Effector CD4-positive, alpha-beta T cell (primary cell): Measurements from ENCODE around the gene NEBL.

ENCODE experiments used
- DNase-seq: peaks from one replicate; pipeline ENCODE4 v3.0.0-alpha.2; 2020

NEBL gene

DNA sequence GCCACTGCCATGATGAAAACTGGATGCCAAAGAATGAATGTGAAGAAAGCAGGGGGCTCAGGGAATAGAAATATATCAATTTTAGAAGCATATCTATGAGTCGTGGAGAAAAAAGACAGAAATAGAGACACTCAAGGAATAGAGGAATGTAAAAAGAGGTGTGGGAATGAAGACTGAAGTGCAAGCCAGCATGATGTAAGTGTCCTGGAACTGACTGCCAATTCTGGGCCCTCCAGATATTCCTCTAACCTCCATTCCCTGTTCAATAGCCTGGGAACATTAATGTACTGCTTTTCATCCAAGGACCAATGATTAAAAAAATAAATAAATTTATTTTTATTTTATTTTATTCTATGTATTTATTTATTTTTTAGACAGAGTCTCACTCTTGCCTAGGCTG lies 40.6 kb downstream of the NEBL start:
- DNase-seq, result no peak

DNA sequence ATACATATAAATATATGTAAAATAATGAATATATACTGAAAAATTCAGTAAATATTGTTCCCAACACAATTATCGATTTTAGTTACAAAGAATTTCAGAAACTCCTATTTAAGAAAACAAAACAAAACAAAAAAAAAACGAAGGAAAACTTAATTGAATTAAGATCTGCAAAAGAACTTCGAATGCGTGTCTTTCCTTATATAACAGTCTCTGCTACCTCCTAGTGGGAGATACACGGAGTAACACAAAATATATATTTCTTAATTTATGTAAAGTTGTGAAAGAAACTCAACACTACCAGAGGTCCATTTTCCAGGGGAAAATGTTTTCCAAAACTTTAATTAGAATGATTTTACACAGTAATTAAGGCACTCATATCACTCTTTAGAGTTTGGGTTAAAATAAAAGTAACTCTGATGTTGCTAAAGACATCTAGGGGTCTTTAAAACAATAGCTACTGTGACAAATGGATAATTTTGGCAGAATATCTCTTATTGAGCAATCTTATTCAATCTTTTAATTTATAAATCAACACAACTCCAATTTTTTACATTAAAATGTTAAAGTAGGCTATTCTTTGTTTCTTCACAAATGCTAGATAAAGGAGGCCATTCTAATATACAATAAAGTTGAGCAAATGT lies 41.6 kb downstream of the NEBL start:
- no peak for DNase-seq

DNA sequence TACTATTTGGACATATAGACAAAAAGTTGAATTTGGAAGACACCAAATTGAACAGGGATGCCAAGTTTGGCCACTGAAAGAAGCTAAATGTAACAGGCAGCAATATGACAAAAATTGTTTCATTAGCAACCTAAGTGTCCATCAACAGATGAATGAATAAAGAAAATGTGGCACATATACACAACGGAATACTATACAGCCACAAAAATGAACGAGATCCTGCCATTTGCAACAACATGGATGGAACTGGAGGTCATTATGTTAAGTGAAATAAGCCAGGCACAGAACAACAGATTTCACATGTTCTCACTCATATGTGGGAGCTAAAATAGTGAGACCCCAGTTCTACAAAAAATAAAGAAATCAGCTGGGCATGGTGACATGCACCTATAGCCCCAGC lies 43.8 kb downstream of the NEBL start:
- DNase-seq, result no peak

DNA sequence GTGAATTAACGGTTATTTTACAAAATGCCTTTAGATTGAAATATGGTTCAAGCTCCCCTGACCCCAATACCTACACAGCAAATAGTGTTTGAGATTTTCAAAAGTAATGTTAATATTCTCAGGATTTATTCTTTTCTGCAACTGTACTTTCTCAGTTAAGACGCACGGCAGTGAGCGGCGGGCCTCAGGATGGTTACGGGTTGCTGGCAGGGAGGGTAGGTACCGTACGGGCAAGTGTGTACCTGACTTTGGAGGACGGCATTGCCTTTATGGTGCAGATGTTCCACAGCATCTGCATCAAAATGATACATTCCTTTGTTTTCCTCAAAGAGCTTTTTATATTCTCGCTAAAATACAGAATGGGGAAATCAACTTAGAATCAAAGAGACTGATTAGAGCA lies 44.8 kb downstream of the NEBL start:
- no peak for DNase-seq

DNA sequence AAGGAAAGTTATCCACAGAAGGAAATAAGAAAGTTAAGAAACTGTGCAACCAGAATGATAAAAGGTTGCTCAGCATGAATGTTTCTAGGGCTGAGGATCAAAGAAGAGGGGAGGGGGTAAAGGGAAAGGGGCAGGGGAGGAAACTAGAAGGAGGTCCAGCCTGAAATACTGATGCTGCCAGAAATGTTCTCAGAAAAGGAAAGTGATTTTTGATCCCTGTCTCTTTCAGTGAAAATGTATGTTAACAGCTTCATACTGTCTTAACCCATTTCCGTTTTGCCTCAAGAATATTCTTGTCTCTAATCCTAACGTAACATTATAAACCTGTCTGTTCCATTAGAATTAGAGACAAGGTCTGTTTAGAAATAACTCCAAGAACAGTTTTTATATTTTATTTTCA lies 49.6 kb downstream of the NEBL start:
- DNase-seq, result no peak

DNA sequence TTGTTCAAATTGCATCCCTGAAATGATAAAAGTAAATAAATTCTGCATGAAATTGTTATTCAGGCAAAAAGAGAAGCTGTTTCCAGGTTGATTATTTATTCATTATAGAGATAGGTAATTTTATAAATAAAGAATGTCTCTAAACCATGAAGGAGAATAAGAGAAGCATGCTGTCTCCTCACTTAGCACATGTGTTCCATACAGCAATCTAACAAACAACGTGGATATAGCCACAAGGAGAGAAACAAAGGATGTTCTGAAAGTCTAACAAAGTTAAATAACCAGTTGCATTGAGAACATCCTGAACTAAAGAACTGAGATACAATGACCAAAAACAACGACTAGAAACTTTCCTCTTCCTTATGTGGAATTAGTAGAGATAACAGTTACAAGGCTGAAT lies 50.8 kb downstream of the NEBL start:
- DNase-seq, result no peak

DNA sequence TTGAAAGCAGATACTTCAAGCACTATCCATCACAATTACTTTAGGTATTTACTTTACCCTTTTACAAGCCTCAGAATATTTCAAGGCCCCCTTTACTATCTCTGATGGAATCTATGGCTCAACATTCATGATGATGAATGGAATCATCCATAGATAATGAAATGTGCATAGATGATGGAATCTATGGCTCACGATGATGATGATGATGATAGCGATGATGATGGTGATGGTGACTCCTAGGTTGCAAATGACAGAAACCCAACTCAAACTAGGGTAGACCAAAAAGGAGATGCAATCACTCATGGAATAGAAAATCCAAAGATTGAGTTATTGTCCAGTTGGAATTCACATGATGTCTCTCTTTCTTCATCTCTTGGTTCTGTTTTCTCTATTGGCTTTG lies 55.7 kb downstream of the NEBL start:
- DNase-seq, result no peak

DNA sequence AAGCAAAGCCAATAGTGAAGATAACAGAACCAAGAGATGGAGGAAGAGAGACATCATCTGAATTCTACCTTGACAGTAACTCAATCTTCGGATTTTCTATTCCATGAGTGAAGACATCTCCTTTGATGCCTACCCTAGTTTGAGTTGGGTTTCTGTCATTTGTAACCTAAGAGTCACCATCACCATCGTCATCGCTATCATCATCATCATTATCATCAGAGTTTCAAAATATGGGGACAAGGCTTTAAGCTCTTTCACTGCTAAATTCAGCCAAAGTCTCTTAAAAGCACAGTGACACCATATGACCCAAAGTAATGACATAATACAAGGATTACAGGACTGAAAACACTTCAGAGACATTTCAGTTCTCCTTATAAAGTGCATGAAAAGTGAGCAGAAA lies 57.2 kb downstream of the NEBL start:
- no peak for DNase-seq

DNA sequence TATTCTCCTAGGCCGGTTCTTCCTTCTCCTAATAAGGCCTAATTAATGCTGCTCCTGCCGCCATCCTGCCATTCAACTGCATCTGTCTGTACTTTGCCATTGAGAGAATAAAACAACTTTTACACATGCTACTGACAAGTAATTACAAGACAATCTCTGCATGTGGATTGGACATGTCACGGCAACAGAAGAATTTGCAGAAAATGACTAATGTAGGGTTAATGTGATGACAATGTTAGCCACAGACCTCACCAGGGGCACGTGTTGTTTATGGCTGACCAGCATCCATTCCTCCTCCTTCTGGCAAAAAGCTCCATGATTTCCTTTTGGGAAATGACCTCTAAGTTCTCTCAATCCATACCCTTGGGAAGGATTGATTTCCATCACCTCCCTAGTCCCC lies 58.0 kb downstream of the NEBL start:
- DNase-seq, result no peak

DNA sequence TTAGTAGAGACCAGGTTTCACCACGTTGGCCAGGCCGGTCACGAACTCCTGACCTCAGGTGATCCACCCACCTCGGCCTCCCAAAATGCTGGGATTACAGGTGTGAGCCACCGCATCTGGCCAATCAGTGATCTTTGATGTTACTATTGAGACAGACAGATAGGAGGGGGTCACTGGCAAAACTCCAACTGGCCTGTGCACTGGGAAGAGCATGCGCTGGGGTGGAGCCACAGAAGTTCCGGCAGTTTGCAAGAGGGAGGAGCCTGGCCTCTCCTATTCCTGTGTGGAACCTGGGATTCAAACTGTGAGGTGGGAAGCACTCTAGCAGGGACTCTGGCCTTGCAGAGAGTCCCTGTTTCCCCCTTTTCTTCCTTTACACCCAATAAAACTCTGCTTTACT lies 60.7 kb downstream of the NEBL start:
- no peak for DNase-seq

DNA sequence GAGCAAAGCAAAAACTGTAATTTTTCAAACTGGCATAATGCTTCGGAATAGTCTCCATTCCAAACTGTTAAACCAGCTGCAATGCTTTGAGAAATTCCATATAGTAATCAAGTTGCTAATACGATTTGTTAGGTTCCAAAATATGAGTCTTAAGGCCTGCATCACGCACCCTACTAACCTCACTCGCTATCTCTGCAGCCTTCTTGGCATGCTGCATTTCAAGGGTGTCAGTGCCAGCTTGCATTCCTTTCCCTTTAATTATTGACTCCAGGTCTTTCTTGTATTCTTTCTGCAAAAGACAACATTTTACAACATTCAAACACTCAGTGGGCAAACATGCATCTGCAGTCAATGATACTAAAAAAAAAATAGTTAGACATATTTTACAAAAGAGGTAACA lies 61.8 kb downstream of the NEBL start:
- no peak for DNase-seq

DNA sequence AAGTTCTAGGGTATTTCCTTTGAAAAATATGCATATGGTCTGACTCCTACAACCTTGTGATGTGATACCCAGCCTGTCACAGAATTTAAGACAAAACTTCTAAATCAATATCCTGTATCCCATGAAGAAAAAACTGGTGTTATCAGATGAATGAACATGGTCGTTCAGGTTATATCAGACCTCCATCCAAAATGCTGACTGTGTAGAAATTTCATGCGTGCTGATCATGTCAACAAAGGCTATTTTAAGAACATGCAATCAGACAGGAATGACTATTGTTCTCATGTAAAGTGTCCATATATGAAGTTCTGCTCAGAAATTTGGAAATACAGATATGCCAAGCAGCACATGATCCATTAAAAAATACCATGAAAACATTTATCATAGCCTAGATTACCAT lies 62.3 kb downstream of the NEBL start:
- no peak for DNase-seq

DNA sequence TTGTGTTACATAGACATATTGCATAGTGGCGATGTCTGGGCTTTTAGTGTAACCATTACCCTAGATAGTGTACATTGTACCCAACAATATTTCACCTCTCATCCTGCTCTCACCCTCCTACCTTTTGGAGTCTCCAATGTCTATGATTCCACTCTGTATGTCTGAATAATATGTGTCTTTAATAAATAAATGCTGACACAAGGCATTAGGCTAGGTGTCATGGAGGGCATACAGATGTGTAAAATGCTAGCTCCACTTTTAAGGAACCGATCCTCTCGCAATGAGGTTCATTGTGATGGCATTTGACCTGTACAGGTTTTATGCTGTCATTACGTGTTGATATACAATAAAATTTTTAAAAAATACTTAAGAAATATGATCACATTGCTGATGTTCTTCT lies 74.3 kb downstream of the NEBL start:
- no peak for DNase-seq

DNA sequence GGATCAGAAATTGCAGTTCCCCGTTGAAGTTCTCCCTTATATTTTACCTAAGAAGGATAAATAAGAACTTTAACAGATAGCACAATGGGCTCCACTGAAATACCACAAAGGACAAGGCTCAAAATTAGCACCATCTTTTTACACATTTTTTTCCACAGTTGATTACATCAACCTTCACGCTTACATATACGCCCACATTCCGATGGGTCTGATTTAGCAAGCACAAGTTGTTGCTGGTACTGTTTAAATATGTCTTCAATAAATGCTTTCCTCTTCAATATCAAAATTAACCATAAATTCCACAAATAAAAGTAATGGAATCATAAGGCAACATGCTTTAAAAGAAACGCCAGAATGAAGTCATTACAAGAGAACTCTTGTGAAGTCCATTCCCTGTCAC lies 79.5 kb downstream of the NEBL start:
- DNase-seq, result no peak

DNA sequence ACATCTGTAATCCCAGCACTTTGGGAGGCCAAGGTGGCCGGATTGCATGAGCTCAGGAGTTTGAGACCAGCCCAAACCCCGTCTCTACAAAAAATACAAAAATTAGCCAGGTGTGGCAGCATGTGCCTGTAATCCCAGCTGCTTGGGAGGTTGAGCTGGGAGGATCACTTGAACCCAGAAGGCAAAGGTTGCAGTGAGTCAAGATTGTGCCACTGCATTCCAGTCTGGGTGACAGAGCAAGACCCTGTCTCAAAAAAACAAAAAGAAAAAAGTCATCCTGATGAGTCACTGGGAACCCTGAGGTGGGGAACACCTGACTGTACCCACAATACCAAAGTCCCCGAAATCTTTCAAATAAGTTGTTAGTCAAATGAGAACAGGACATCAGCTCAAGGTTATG lies 80.0 kb downstream of the NEBL start:
- no peak for DNase-seq

DNA sequence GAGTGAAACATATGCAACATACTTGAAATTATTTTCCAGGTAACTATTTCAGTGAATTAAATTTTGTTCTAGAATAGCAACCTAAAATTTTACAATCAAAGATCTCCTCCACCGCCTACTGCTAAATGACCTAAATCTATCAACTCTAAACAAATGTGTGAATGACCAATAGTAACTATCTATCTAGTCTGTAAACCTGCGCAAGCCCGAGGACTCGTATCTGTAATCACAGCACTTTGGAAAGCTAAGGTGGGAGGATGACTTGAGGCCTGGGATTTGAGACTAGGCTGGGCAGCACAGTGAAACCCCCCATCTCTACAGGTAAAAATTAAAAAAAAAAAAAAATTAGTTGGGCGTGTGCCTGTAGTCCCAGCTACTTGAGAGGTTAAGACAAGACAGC lies 83.0 kb downstream of the NEBL start:
- DNase-seq, result no peak

DNA sequence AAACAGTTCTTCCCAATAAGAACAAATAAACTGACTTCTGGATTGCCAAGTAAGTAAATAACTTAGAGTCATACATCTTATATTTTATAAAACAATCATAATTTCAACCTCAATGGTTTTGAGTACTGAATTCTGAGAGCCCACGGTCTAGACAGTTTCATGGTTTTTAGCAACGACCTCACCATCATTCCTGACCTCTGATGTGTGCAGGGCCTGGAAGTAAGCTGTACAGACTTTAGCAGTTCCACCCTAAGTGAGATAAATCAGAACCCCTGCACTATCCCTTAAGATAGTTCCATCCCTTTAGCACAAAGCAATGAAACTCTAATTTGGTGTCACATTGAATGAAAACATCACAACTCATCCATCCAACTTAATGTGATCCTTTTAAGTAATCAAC lies 86.0 kb downstream of the NEBL start:
- no peak for DNase-seq

DNA sequence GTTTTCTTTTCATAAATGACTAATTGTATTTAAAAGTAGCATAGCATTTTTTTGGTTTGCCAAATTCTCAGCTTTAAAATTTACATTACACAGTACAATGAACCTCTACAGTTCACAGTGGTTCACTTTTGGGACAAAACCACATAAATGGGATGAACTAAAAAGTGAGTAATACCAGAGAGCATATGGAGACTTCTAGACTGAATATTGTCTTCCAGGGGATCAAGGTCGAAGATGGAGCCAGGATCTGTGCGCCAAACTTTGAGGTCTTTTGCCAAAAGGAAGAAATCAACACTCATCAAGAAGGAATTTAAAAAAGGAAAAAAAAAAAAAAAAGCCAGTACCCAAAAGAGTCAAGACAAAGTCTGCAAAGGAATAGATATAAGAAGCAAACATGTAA lies 87.5 kb downstream of the NEBL start:
- DNase-seq, result no peak

DNA sequence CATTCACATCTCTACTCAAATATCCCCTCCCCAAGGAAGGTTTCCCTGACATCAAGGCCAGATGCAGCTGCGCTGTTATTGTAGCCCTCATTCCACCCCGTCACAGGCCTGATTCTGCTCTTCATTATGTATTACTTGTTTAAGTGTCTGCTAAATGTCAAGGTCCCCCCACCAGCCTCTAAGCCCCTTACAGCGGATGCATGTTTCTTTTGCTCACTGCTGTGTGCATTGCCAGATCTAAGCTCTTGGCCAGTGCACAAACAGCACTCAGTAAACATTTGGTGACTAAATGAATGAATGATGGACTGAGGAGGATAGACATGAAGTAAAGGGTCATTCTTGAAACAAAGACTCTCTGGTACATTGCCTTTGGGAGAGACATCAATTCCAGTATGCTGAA lies 90.6 kb downstream of the NEBL start:
- DNase-seq, result no peak

DNA sequence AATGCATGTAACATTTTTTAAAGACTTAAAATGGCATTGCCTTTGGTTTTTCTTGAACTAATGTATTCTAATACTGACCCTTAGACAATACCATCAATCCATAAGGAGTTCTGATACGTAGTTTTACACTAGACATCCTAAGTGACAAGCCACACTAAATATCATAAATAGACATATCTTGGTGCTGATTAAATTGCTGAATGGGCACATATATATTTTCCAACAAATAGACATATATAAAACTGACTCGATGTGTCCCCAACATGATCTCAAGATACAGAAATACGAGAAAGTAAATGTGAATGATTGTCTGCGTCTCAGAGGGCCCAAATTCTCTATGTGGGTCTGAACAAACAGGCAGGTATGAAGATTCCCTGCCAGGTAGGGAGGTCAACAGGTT lies 99.8 kb downstream of the NEBL start:
- DNase-seq, result no peak

DNA sequence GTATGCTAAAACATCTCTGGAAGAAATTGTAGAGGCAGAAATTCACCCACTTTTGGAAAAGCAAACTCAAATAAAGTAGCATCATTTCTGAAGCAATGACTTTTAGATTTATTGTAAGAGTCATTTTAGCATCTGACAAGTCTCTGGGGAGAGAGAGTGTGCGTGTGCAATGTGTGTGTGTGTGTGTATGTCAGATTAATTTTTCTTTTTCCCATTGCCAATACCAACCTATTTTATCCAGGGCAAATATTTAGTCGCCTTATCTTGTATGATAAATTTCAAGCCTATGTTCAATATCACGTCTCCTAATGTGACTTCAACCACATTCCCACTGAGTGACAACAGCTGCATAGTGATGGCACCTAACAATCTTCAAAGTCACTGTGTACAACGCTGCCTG lies 101.7 kb downstream of the NEBL start:
- no peak for DNase-seq

DNA sequence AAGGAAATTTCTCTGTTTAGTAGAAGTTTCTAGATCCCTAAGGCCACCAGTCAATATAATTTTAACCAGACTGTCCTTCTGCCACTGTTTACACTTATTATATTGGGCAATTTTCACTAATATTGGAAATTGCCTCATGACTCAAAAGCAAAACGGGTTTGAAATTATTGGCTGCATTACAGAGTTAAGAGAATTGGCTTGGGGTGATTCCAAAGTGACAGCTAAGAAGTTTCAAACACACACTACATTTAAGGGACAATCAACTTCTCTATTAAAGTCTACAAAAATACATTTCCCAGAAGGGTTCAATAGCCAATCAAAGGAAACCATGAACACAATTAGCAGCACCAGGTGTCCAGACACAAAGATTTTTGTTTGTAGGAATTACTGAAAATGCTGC lies 111.9 kb downstream of the NEBL start:
- DNase-seq, result no peak

DNA sequence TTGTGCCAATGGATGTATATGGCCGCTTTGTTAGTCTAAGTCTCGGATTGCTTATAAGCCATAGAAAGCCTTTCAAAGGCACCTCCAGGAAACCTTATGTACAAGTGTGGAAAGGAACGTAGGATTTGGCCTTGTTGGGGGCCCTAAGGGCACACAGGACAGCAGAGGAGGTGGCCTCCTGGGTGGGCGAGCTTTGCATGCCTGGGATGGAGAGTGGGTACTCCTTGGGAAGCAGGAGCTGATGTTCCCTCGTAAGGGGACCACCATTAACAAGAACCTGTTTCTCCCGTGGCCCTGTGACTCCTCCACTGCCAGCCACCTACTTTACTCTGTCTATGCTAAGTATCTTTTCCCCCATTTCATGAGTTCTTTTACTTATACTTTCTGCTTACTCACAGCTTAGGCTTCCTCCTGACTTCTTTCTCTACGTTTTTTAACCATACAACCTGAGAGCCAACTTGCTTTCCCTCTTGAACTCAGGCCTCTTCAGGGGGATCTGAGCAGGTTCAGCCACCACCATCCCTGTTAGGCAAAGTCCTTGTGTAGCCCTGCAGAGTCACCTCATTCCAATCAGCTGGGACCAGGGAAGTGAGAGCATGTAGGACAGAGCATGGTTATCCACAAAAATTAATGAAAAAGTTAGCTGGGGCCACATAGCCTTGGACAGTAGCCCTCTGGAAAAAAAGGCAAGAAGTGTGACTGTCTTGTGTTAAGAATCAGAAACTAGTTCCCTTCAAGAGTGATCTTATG lies 118.9 kb downstream of the NEBL start:
- no peak for DNase-seq

DNA sequence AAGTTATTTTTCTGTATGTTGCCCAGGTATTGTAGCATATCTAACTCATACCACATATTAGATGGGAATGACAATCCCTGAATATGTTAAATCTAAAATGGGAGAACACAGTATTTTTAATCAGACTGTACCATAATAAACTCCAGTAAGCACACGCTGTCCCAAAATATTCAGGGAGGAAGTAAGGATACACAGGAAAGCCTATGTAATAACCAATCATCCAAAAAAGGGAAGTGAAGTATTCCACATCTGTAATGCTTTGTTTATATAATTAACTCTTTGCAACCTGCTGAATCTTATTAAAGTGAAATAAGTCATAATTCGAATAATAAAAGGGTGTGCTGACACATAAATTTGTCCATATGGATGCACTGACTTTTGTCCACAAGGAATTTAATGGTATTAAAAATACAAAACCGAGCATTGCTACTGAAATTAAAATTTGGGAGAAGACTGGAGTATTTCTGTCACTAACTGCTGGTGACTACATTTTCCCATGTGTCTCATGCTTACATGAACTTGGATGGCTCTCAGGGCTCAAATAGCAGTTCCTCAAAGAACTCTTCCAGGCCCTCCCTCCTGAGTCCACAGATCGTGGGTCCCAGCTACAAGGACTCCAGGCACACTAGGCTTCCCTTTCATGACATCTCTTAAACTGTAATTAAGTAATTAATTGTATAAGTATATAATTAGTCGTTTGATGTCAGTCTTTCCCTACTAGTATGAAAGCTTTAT lies 120.6 kb downstream of the NEBL start:
- no peak for DNase-seq
